Measurements from ENCODE around the gene SCAMP4.

The SCAMP4 gene

GRCh38 chr19:1866693-1867348, 38.4 kb upstream of the SCAMP4 start:
- Histone ChIP-seq H3K4me1 (ENCODE audit: control extremely low read depth in 1 of 4, control insufficient read depth in 4 of 4, insufficient read depth in 4 of 4, low read length in 3 of 4) (peaks cover 0 to 18% (median 15%) of the 10 kb centered on the region in 4 experiments), H3K36me3 (ENCODE audit: control insufficient read depth in 4 of 4, insufficient read depth in 4 of 4, low read length in 3 of 4) (peaks cover 0 to 13% (median 9%) of the 10 kb centered on the region in 4 experiments), H3K9me3 (ENCODE audit: control extremely low read depth in 1 of 5, control insufficient read depth in 4 of 5, insufficient read depth in 2 of 5, low read depth in 1 of 5, low read length in 4 of 5) (no peaks in the 10 kb centered on the region), H3K27ac (ENCODE audit: insufficient read depth in 1 of 2, low read depth in 1 of 2, low read length in 2 of 2, poor library complexity in 1 of 2, severe bottlenecking in 2 of 2) (no peak overlapping the region), H3K27me3 (replicated peaks in 2 of 5; ENCODE audit: control insufficient read depth in 4 of 5, insufficient read depth in 5 of 5, low read length in 4 of 5) (no peaks in the 10 kb centered on the region), H3K4me3 (ENCODE audit: control insufficient read depth in 1 of 7, extremely low read depth in 1 of 7, insufficient read depth in 4 of 7, low read depth in 2 of 7, low read length in 6 of 7) (no peak overlapping the region)
- ChIA-PET POLR2A (no interaction called here), CTCF (interaction anchor here (0.6 to 3.5 kb wide), 7 partner anchors 9 to 139 kb away, joined by 3 to 32 read pairs (median 4); no protein-coding TSS in a partner anchor)
- 92% methylated on average over 7 of the region's 8 CpGs for WGBS (ENCODE audit: insufficient coverage)
- DNase-seq: no peak

GRCh38 chr19:1867349-1867724, 37.9 kb upstream of the SCAMP4 start:
- ChIA-PET CTCF (interaction anchor here (1.8 to 3.5 kb wide), 3 partner anchors 8 to 31 kb away, joined by 5 to 32 read pairs (median 10); no protein-coding TSS in a partner anchor), POLR2A (no interaction called here)

DNA sequence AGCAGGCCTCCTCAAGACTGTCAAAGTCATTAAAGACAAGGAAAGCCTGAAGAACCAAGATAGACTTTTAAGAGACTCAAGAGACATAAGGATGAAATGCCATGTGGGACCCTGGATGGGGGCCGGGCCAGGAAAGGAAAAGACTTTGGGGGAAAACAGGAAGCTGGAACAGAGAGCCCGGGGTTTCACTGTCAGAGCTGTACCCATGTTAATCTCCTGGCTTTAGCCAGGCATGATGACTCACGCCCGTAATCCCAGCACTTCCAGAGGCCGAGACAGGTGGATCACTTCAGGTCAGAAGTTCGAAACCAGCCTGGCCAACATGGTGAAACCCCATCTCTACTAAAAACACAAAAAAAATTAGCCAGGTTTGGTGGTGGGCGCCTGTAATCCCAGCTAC, 36.2 kb upstream of the SCAMP4 start:
- 89% methylated on average over 5 of the region's 7 CpGs for WGBS (ENCODE audit: insufficient coverage)
- Histone ChIP-seq H3K4me1 (ENCODE audit: control extremely low read depth in 1 of 4, control insufficient read depth in 4 of 4, insufficient read depth in 4 of 4, low read length in 3 of 4) (peaks cover under 1 to 24% (median 20%) of the 10 kb centered on the region in 4 experiments), H3K9me3 (ENCODE audit: control extremely low read depth in 1 of 5, control insufficient read depth in 4 of 5, insufficient read depth in 2 of 5, low read depth in 1 of 5, low read length in 4 of 5) (no peaks in the 10 kb centered on the region), H3K4me3 (ENCODE audit: control insufficient read depth in 1 of 7, extremely low read depth in 1 of 7, insufficient read depth in 4 of 7, low read depth in 2 of 7, low read length in 6 of 7) (no peak overlapping the region), H3K27ac (ENCODE audit: insufficient read depth in 1 of 2, low read depth in 1 of 2, low read length in 2 of 2, poor library complexity in 1 of 2, severe bottlenecking in 2 of 2) (no peak overlapping the region), H3K36me3 (ENCODE audit: control insufficient read depth in 4 of 4, insufficient read depth in 4 of 4, low read length in 3 of 4) (peaks cover 0 to 23% (median 20%) of the 10 kb centered on the region in 4 experiments), H3K27me3 (replicated peaks in 2 of 5; ENCODE audit: control insufficient read depth in 4 of 5, insufficient read depth in 5 of 5, low read length in 4 of 5) (no peaks in the 10 kb centered on the region)
- ChIA-PET CTCF (no interaction called here), POLR2A (no interaction called here)
- no peak for DNase-seq

More at GRCh38 chr19:1867349-1867724, 37.9 kb upstream of the SCAMP4 start:
- WGBS (ENCODE audit: insufficient coverage): 94% methylated on average over 9 of the region's 9 CpGs
- DNase-seq: no peak
- Histone ChIP-seq H3K4me3 (ENCODE audit: control insufficient read depth in 1 of 7, extremely low read depth in 1 of 7, insufficient read depth in 4 of 7, low read depth in 2 of 7, low read length in 6 of 7) (no peak overlapping the region), H3K27me3 (replicated peaks in 2 of 5; ENCODE audit: control insufficient read depth in 4 of 5, insufficient read depth in 5 of 5, low read length in 4 of 5) (no peaks in the 10 kb centered on the region), H3K27ac (ENCODE audit: insufficient read depth in 1 of 2, low read depth in 1 of 2, low read length in 2 of 2, poor library complexity in 1 of 2, severe bottlenecking in 2 of 2) (no peak overlapping the region), H3K9me3 (ENCODE audit: control extremely low read depth in 1 of 5, control insufficient read depth in 4 of 5, insufficient read depth in 2 of 5, low read depth in 1 of 5, low read length in 4 of 5) (no peaks in the 10 kb centered on the region), H3K36me3 (ENCODE audit: control insufficient read depth in 4 of 4, insufficient read depth in 4 of 4, low read length in 3 of 4) (peaks cover 0 to 13% (median 10%) of the 10 kb centered on the region in 4 experiments), H3K4me1 (ENCODE audit: control extremely low read depth in 1 of 4, control insufficient read depth in 4 of 4, insufficient read depth in 4 of 4, low read length in 3 of 4) (peaks cover 0 to 14% (median 12%) of the 10 kb centered on the region in 4 experiments)

GRCh38 chr19:1871140-1871597, 34.0 kb upstream of the SCAMP4 start:
- H3K4me1 ChIP-seq (ENCODE audit: control extremely low read depth in 1 of 4, control insufficient read depth in 4 of 4, insufficient read depth in 4 of 4, low read length in 3 of 4): peaks cover 6 to 29% (median 20%) of the 10 kb centered on the region in 4 experiments
- H3K27me3 ChIP-seq (replicated peaks in 2 of 5; ENCODE audit: control insufficient read depth in 4 of 5, insufficient read depth in 5 of 5, low read length in 4 of 5): no peaks in the 10 kb centered on the region
- ChIA-PET POLR2A (no interaction called here), CTCF (no interaction called here)
- no peaks in the 10 kb centered on the region for H3K9me3 ChIP-seq (ENCODE audit: control extremely low read depth in 1 of 5, control insufficient read depth in 4 of 5, insufficient read depth in 2 of 5, low read depth in 1 of 5, low read length in 4 of 5)
- H3K27ac ChIP-seq (ENCODE audit: insufficient read depth in 1 of 2, low read depth in 1 of 2, low read length in 2 of 2, poor library complexity in 1 of 2, severe bottlenecking in 2 of 2): no peak overlapping the region
- H3K4me3 ChIP-seq (ENCODE audit: control insufficient read depth in 1 of 7, extremely low read depth in 1 of 7, insufficient read depth in 4 of 7, low read depth in 2 of 7, low read length in 6 of 7): no peak overlapping the region
- 95% methylated on average over 15 of the region's 15 CpGs for WGBS (ENCODE audit: insufficient coverage)
- no peak for DNase-seq
- H3K36me3 ChIP-seq (ENCODE audit: control insufficient read depth in 4 of 4, insufficient read depth in 4 of 4, low read length in 3 of 4): peaks cover 0 to 26% (median 20%) of the 10 kb centered on the region in 4 experiments

DNA sequence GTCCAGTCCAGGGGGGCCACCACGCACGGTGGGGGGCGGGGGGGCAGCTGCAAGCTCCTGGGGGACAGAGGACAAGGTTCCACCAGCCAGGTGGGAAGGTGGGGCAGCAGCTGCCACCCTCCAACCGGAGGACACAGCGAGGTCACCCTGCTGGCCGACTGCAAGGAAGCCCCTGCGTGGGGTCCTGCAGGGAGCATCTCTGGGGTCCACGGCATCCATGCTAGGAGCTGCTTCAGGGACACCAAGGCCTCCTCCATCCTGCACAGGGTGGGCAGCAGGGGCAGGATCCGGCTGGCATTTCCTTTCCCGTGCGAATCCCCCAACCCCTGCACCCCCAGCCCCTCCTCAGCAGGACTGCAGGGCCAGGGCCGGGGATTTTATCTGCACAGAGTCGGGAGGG, 33.6 kb upstream of the SCAMP4 start:
- no peak overlapping the region for H3K27ac ChIP-seq (ENCODE audit: insufficient read depth in 1 of 2, low read depth in 1 of 2, low read length in 2 of 2, poor library complexity in 1 of 2, severe bottlenecking in 2 of 2)
- H3K27me3 ChIP-seq (replicated peaks in 2 of 5; ENCODE audit: control insufficient read depth in 4 of 5, insufficient read depth in 5 of 5, low read length in 4 of 5): no peaks in the 10 kb centered on the region
- peaks cover 6 to 34% (median 25%) of the 10 kb centered on the region in 4 experiments for H3K4me1 ChIP-seq (ENCODE audit: control extremely low read depth in 1 of 4, control insufficient read depth in 4 of 4, insufficient read depth in 4 of 4, low read length in 3 of 4)
- POLR2A ChIA-PET: no interaction called here
- H3K4me3 ChIP-seq (ENCODE audit: control insufficient read depth in 1 of 7, extremely low read depth in 1 of 7, insufficient read depth in 4 of 7, low read depth in 2 of 7, low read length in 6 of 7): no peak overlapping the region
- WGBS (ENCODE audit: insufficient coverage): 100% methylated on average over 7 of the region's 13 CpGs
- no peaks in the 10 kb centered on the region for H3K9me3 ChIP-seq (ENCODE audit: control extremely low read depth in 1 of 5, control insufficient read depth in 4 of 5, insufficient read depth in 2 of 5, low read depth in 1 of 5, low read length in 4 of 5)
- CTCF ChIA-PET: interaction anchor here (0.9 kb wide), 1 partner anchor 13 kb away, joined by 3 read pairs; the partner anchor contains the start of gene ABHD17A
- H3K36me3 ChIP-seq (ENCODE audit: control insufficient read depth in 4 of 4, insufficient read depth in 4 of 4, low read length in 3 of 4): peaks cover 0 to 26% (median 20%) of the 10 kb centered on the region in 4 experiments
- no peak for DNase-seq

DNA sequence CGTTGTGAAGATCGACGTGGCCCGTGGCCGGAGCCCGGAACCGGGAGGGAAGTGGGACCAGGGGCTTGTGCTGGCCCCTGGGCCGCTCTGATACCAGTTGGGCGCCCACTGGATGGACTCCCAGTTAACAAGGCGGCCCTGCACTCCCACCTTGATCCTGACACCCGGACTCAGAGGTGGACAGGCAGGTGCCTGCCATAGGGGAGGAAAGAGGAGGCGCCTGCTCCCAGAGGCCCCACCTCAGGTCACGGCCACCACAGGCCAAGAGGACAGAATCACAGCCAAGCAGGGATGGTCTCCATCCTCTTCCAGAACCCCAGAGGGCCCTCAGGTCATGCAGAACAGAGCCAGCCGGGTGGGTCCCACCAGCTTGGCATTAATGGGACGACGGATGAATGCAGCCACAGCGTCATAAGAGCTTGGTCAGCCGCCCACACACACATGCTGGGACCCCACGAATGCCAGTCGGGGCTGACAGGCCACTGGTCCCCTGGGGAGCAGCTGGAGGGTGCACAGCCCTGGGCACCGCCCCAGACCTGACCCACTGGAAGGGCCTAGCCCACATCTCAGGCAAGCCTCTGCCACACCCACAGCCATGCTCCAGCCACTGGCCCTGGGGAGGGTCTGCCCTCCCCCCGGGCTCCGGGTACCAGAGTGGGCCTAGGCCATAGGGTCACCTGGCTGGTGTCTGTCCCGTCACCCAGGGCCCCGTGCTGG, 32.2 kb upstream of the SCAMP4 start:
- 92% methylated on average over 21 of the region's 25 CpGs for WGBS (ENCODE audit: insufficient coverage)
- Histone ChIP-seq H3K4me3 (ENCODE audit: control insufficient read depth in 1 of 7, extremely low read depth in 1 of 7, insufficient read depth in 4 of 7, low read depth in 2 of 7, low read length in 6 of 7) (no peak overlapping the region), H3K9me3 (ENCODE audit: control extremely low read depth in 1 of 5, control insufficient read depth in 4 of 5, insufficient read depth in 2 of 5, low read depth in 1 of 5, low read length in 4 of 5) (no peaks in the 10 kb centered on the region), H3K4me1 (ENCODE audit: control extremely low read depth in 1 of 4, control insufficient read depth in 4 of 4, insufficient read depth in 4 of 4, low read length in 3 of 4) (peaks cover 6 to 35% (median 26%) of the 10 kb centered on the region in 4 experiments), H3K27ac (ENCODE audit: insufficient read depth in 1 of 2, low read depth in 1 of 2, low read length in 2 of 2, poor library complexity in 1 of 2, severe bottlenecking in 2 of 2) (peak overlapping the region in 1 of 2 experiments; percentile 95), H3K36me3 (ENCODE audit: control insufficient read depth in 4 of 4, insufficient read depth in 4 of 4, low read length in 3 of 4) (peaks cover 0 to 26% (median 20%) of the 10 kb centered on the region in 4 experiments), H3K27me3 (replicated peaks in 2 of 5; ENCODE audit: control insufficient read depth in 4 of 5, insufficient read depth in 5 of 5, low read length in 4 of 5) (no peaks in the 10 kb centered on the region)
- no peak for DNase-seq
- CTCF ChIA-PET: no interaction called here
- POLR2A ChIA-PET: no interaction called here
